ENCODE data around the gene DRP2.

The DRP2 gene

GRCh38 chrX:101303790-101304189 is 84.2 kb downstream of the DRP2 start:
- no peak for TF ChIP-seq CTCF (IDR thresholded peaks at IDR 0.05; ENCODE audit: control insufficient read depth, extremely low read depth, insufficient read depth)
- DNase-seq (ENCODE audit: low read depth): no peak
- no peak overlapping the region for H3K4me3 ChIP-seq (ENCODE audit: low read depth, low read length)

Data from LNCaP clone FGC (cell line).